ENCODE measurements around the gene KMT5C. TPM values are rescaled to one million over a fixed set of nuclear protein-coding genes. Genes with fewer than 3 reads are reported as not detected.
"Not testable (repeated sequence)": the region's sequence is repeated elsewhere in the genome, so short reads cannot be mapped to it uniquely, and the experiment has no call there.

Gene KMT5C
- total RNA-seq, 2 experiments from 2014 or later, result 22.8 to 36.1 TPM

DNA sequence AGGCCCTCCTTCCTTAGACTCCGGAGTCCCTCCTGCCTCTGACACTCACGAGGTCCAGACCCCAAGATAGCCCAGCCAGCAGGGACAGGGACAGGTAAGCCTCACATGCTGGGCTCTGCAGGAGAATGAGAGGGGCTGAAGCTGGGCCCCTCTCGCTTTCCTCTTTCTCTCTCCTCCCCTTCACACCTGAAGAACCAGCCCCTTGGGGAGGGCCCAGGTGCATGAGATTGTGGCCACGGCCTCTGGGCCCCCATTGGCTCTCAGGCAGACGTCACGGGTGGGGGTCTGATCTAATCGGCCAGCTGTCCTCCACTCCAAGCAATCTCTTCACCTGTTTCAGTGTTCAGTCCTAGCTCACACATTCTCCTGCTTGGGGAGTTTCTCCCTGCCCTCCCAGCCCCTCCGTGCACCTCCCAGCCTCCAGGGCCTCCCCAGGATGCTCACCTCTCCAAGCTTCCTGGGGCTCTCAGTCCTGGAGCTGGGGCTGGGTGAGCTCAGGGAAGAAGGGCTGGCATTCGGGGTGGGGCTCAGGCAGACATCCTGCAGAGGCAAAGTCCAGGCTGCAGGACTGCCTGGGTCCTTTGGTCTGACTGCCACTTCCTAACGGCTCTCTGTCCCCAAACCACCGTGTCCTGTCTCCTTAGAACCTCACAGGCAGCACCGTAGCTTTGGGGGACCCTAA lies 17.3 kb upstream of the KMT5C start:
- no peaks in the 10 kb centered on the region for H3K36me3 ChIP-seq (ENCODE audit: insufficient read depth, low read length)
- intact Hi-C loops (cut with micrococcal nuclease; ENCODE audit: unreplicated experiment), result no loop called here
- H3K9me3 ChIP-seq (ENCODE audit: low read length), result no peaks in the 10 kb centered on the region
- H3K9me2 ChIP-seq (ENCODE audit: insufficient read depth, low read length), result no peaks in the 10 kb centered on the region
- H3K4me3 ChIP-seq (ENCODE audit: low read depth, low read length, poor library complexity, severe bottlenecking), result no peak overlapping the region
- no peak overlapping the region for H3K27ac ChIP-seq (ENCODE audit: low read depth, low read length, poor library complexity, severe bottlenecking)
- H3K4me1 ChIP-seq (ENCODE audit: insufficient read depth, low read length, poor library complexity, severe bottlenecking), result peaks cover 11% of the 10 kb centered on the region
- ChIA-PET CTCF (ENCODE audit: unreplicated experiment) (no interaction called here), POLR2A (interaction anchor here (0.9 kb wide), 1 partner anchor 17 kb away, joined by 3 read pairs; the partner anchor contains the start of gene KMT5C)
- H4K20me1 ChIP-seq (ENCODE audit: insufficient read depth, low read length), result no peaks in the 10 kb centered on the region
- no TSS peak for BruUV-seq (replicated peaks)
- no peak overlapping the region for H2AFZ ChIP-seq (ENCODE audit: low read length)
- TF ChIP-seq, protein P1, sequence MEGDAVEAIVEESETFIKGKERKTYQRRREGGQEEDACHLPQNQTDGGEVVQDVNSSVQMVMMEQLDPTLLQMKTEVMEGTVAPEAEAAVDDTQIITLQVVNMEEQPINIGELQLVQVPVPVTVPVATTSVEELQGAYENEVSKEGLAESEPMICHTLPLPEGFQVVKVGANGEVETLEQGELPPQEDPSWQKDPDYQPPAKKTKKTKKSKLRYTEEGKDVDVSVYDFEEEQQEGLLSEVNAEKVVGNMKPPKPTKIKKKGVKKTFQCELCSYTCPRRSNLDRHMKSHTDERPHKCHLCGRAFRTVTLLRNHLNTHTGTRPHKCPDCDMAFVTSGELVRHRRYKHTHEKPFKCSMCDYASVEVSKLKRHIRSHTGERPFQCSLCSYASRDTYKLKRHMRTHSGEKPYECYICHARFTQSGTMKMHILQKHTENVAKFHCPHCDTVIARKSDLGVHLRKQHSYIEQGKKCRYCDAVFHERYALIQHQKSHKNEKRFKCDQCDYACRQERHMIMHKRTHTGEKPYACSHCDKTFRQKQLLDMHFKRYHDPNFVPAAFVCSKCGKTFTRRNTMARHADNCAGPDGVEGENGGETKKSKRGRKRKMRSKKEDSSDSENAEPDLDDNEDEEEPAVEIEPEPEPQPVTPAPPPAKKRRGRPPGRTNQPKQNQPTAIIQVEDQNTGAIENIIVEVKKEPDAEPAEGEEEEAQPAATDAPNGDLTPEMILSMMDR (conservative IDR thresholded peaks at IDR 0.05; ENCODE audit: low read length), result no peak
- TF ChIP-seq EZH2phosphoT487 (IDR thresholded peaks at IDR 0.05; ENCODE audit: borderline replicate concordance, low read depth, low read length), result no peak
- no peak for DNase-seq (ENCODE audit: low spot score)
- H3K79me2 ChIP-seq (ENCODE audit: insufficient read depth, low read depth, low read length), result no peaks in the 10 kb centered on the region
- no peak overlapping the region for H3K4me2 ChIP-seq (ENCODE audit: low read length)

DNA sequence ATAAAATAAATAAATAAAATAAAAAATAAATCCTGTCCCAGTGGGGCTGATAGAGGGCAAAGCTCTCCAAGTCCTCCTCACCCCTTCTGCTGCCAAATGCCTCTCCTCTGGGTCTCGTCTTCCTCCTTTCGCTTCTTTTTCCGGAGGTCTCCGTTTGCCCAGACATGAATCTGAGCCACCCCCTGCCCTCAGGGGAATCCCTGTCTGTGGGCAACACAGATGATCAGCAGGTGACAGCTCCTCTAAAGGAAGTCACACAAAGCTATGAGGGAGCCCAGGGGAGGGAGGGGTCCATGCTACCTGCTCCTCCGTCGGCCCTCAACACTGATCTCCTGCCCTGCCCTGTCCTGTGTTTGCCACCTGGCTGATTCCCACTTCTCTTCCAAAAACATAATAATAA lies 15.0 kb upstream of the KMT5C start:
- Histone ChIP-seq H3K9me3 (ENCODE audit: low read length) (no peaks in the 10 kb centered on the region), H3K4me1 (ENCODE audit: insufficient read depth, low read length, poor library complexity, severe bottlenecking) (peaks cover 11% of the 10 kb centered on the region), H2AFZ (ENCODE audit: low read length) (no peak overlapping the region), H3K4me3 (ENCODE audit: low read depth, low read length, poor library complexity, severe bottlenecking) (no peak overlapping the region), H3K79me2 (ENCODE audit: insufficient read depth, low read depth, low read length) (no peaks in the 10 kb centered on the region), H3K27ac (ENCODE audit: low read depth, low read length, poor library complexity, severe bottlenecking) (no peak overlapping the region), H3K4me2 (ENCODE audit: low read length) (no peak overlapping the region), H3K9me2 (ENCODE audit: insufficient read depth, low read length) (no peaks in the 10 kb centered on the region), H3K36me3 (ENCODE audit: insufficient read depth, low read length) (no peaks in the 10 kb centered on the region), H4K20me1 (ENCODE audit: insufficient read depth, low read length) (no peaks in the 10 kb centered on the region)
- CTCF ChIA-PET (ENCODE audit: unreplicated experiment), result no interaction called here
- POLR2A ChIA-PET, result no interaction called here
- DNase-seq (ENCODE audit: low spot score), result no peak
- intact Hi-C loops (cut with micrococcal nuclease; ENCODE audit: unreplicated experiment), result no loop called here
- TF ChIP-seq, protein P1 (conservative IDR thresholded peaks at IDR 0.05; ENCODE audit: low read length), result no peak
- TF ChIP-seq EZH2phosphoT487 (IDR thresholded peaks at IDR 0.05; ENCODE audit: borderline replicate concordance, low read depth, low read length), result no peak
- no TSS peak for BruUV-seq (replicated peaks)

DNA sequence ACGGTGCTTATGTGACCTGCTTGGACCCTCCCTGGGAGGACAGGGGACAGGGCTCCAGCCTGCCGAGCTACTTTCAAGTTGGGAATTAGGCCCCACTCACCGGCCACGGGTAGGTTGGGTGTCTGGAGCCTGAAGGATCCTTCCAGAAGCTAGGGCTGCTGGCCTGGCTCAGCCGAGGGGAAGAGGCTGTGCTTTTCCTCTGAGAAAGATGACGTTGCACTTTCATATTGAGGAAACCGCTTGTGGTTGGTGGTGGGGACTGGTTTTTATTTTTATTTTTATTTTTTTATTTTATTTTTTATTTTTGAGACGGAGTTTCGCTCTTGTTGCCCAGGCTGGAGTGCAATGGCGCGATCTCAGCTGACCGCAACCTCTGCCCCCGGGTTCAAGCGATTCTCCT lies 14.5 kb upstream of the KMT5C start, which contains the start of gene TMEM150B:
TMEM150B (minus strand) TSS at position 170 of the 400 bp plus-strand sequence. CDS start 4,305 bp downstream, outside the sequence.
- Histone ChIP-seq H3K9me2 (ENCODE audit: insufficient read depth, low read length) (no peaks in the 10 kb centered on the region), H3K36me3 (ENCODE audit: insufficient read depth, low read length) (no peaks in the 10 kb centered on the region), H3K4me3 (ENCODE audit: low read depth, low read length, poor library complexity, severe bottlenecking) (no peak within 1 kb of the TSS), H2AFZ (ENCODE audit: low read length) (no peak within 1 kb of the TSS), H3K4me2 (ENCODE audit: low read length) (no peak within 1 kb of the TSS), H4K20me1 (ENCODE audit: insufficient read depth, low read length) (no peaks in the 10 kb centered on the region), H3K9me3 (ENCODE audit: low read length) (no peaks in the 10 kb centered on the region), H3K27ac (ENCODE audit: low read depth, low read length, poor library complexity, severe bottlenecking) (no peak within 1 kb of the TSS), H3K4me1 (ENCODE audit: insufficient read depth, low read length, poor library complexity, severe bottlenecking) (peaks cover 11% of the 10 kb centered on the region), H3K79me2 (ENCODE audit: insufficient read depth, low read depth, low read length) (no peaks in the 10 kb centered on the region)
- ChIA-PET CTCF (ENCODE audit: unreplicated experiment) (no interaction called here), POLR2A (no interaction called here)
- DNase-seq (ENCODE audit: low spot score), result no peak
- TF ChIP-seq, protein P1 (conservative IDR thresholded peaks at IDR 0.05; ENCODE audit: low read length), result no peak
- TF ChIP-seq EZH2phosphoT487 (IDR thresholded peaks at IDR 0.05; ENCODE audit: borderline replicate concordance, low read depth, low read length), result no peak
- intact Hi-C loops (cut with micrococcal nuclease; ENCODE audit: unreplicated experiment), result no loop called here
- BruUV-seq (replicated peaks), result no TSS peak

DNA sequence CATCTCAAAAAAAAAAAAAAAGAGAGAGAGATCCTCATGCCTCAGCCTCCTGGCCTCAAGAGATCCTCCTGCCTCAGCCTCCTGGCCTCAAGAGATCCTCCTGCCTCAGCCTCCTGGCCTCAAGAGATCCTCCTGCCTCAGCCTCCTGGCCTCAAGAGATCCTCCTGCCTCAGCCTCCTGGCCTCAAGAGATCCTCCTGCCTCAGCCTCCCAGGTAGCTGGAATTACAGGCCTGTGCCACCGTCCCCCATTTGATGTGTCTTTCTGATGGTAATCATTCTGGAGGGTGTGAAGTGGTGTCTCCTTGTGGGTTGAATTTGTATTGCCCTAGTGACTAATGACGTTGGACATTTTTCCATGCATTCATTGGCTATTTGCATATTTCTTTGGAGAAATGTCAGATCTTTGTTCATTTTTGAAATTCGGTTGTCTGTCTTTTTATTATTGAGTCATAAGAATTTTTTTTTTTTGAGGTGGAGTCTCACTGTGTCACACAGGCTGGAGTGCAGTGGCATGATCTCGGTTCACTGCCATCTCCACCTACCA lies 10.8 kb upstream of the KMT5C start:
- CTCF ChIA-PET (ENCODE audit: unreplicated experiment); H3K9me3 ChIP-seq (ENCODE audit: low read length); H3K36me3 ChIP-seq (ENCODE audit: insufficient read depth, low read length); H3K27ac ChIP-seq (ENCODE audit: low read depth, low read length, poor library complexity, severe bottlenecking); H2AFZ ChIP-seq (ENCODE audit: low read length); H3K4me2 ChIP-seq (ENCODE audit: low read length); H3K79me2 ChIP-seq (ENCODE audit: insufficient read depth, low read depth, low read length); DNase-seq (ENCODE audit: low spot score); H3K9me2 ChIP-seq (ENCODE audit: insufficient read depth, low read length); H4K20me1 ChIP-seq (ENCODE audit: insufficient read depth, low read length); POLR2A ChIA-PET; H3K4me1 ChIP-seq (ENCODE audit: insufficient read depth, low read length, poor library complexity, severe bottlenecking); BruUV-seq (replicated peaks); H3K4me3 ChIP-seq (ENCODE audit: low read depth, low read length, poor library complexity, severe bottlenecking); intact Hi-C loops (cut with micrococcal nuclease; ENCODE audit: unreplicated experiment): not testable (repeated sequence)

Data from OCI-LY7 (cell line).